HCT116 (cell line): Measurements from ENCODE around the gene PC. TPM values are rescaled to one million over a fixed set of nuclear protein-coding genes. Genes with fewer than 3 reads are reported as not detected.
A peak's percentile ranks its signal among the peaks of the same experiment; 100 is the strongest.

Source experiments
- ATAC-seq: fragments of 200-7000 bp; cut with Tn5 transposase; 2 replicates; pipeline ENCODE4 v1.9.1; 2020; ENCODE audit warnings: mild to moderate bottlenecking, moderate library complexity
- BruUV-seq: library from RNA; stranded (reverse); fragments of 400-500 nt; replicated peaks from 2 replicates; lab custom pipeline; 2021; lab: Mats Ljungman, UMichigan
- CTCF ChIA-PET: fragments of 300-600 bp; sonication (Branson Sonifier 250); formaldehyde crosslinking; loops from one replicate; lab custom pipeline; 2021; ENCODE audit warnings: antibody characterized with exemption; lab: Charles Lee
- POLR2A ChIA-PET: fragments of 300-600, 350-600 bp; sonication (Branson Sonifier 250); formaldehyde crosslinking; loops from one replicate; lab custom pipeline; 2021; ENCODE audit warnings: antibody characterized with exemption; lab: Charles Lee
- RAD21 ChIA-PET, 2 experiments: fragments of 300-600 bp; sonication (Branson Sonifier 250); formaldehyde crosslinking; loops; one replicate each; lab custom pipeline; 2023; ENCODE audit warnings: low total read pairs in 2 of 2; ENCODE audit not compliant: uncharacterized antibody in 2 of 2, unreplicated experiment in 2 of 2, low non-redundant PET in 1 of 2; lab: Charles Lee
- DNase-seq: peaks from one replicate; pipeline ENCODE4 v3.0.0-alpha.2; 2010; ENCODE audit warnings: low read depth, low spot score
- H2AFZ ChIP-seq: fragments of 200-600 bp; shearing (Covaris generic), sonication (generic); 2 replicates; pipeline ENCODE4 v1.6.1; 2017; ENCODE audit warnings: low read depth, mixed run types, mixed read lengths, antibody characterized with exemption, low read length; ENCODE audit not compliant: poor library complexity, severe bottlenecking
- H3K27ac ChIP-seq: 2 replicates; pipeline ENCODE4 v1.5.1; 2012; ENCODE audit warnings: low read depth, low read length
- H3K27me3 ChIP-seq: fragments of 200-600 bp; sonication (generic); 2 replicates; pipeline ENCODE4 v1.6.1; 2016; ENCODE audit warnings: mixed run types, low read length, mixed read lengths; ENCODE audit not compliant: insufficient read depth
- H3K36me3 ChIP-seq, 2 experiments: fragments of 200-500 bp in 1 of 2; fragments of 200-600 bp in 1 of 2; sonication (Bioruptor generic) in 1 of 2; sonication (generic) in 1 of 2; 2 replicates each; pipeline versions ENCODE4 v1.5.1 to v1.6.1; 2014 to 2016; ENCODE audit warnings: low read length in 2 of 2, inconsistent platforms in 1 of 2, mixed read lengths in 1 of 2, mixed run types in 1 of 2; ENCODE audit not compliant: insufficient read depth in 2 of 2, control insufficient read depth in 1 of 2
- H3K4me1 ChIP-seq, 2 experiments: fragments of 200-600 bp in 1 of 2; sonication (generic) in 1 of 2; 2 replicates each; pipeline versions ENCODE4 v1.5.1 to v1.6.1; 2012 to 2017; ENCODE audit warnings: low read length in 2 of 2, inconsistent platforms in 1 of 2, mild to moderate bottlenecking in 1 of 2, mixed read lengths in 1 of 2, mixed run types in 1 of 2, moderate library complexity in 1 of 2; ENCODE audit not compliant: insufficient read depth in 2 of 2, control insufficient read depth in 1 of 2
- H3K4me2 ChIP-seq: fragments of 200-600 bp; sonication (generic); 2 replicates; pipeline ENCODE4 v1.6.1; 2017; ENCODE audit warnings: mixed run types, low read length, mixed read lengths
- H3K4me3 ChIP-seq, 2 experiments: fragments of 200-600 bp in 1 of 2; sonication (generic) in 1 of 2; replicated peaks in 1 of 2; 2 replicates each; pipeline ENCODE4 v1.5.1; 2011 to 2016; ENCODE audit warnings: low read length in 2 of 2, control low read depth in 1 of 2, low read depth in 1 of 2, mild to moderate bottlenecking in 1 of 2, mixed read lengths in 1 of 2, mixed run types in 1 of 2
- H3K79me2 ChIP-seq: fragments of 200-600 bp; sonication (generic); 2 replicates; pipeline ENCODE4 v1.6.1; 2017; ENCODE audit warnings: mild to moderate bottlenecking, mixed run types, low read length, moderate library complexity, mixed read lengths; ENCODE audit not compliant: insufficient read depth
- H3K9ac ChIP-seq: fragments of 200-600 bp; sonication (generic); 2 replicates; pipeline ENCODE4 v1.6.1; 2016; ENCODE audit warnings: low read length, mixed read lengths
- H3K9me2 ChIP-seq: fragments of 200-600 bp; sonication (generic), shearing (Covaris generic); 2 replicates; pipeline ENCODE4 v1.6.1; 2017; ENCODE audit warnings: mixed run types, mild to moderate bottlenecking, moderate library complexity; ENCODE audit not compliant: insufficient read depth
- H3K9me3 ChIP-seq, 2 experiments: fragments of 200-500 bp in 1 of 2; fragments of 200-600 bp in 1 of 2; sonication (Bioruptor generic) in 1 of 2; sonication (generic) in 1 of 2; 2 replicates each; pipeline ENCODE4 v1.6.1; 2014 to 2017; ENCODE audit warnings: low read length in 2 of 2, mixed read lengths in 2 of 2, inconsistent platforms in 1 of 2, low read depth in 1 of 2, mild to moderate bottlenecking in 1 of 2, mixed run types in 1 of 2, moderate library complexity in 1 of 2; ENCODE audit not compliant: control insufficient read depth in 1 of 2, insufficient read depth in 1 of 2
- H4K20me1 ChIP-seq: fragments of 200-600 bp; sonication (generic), shearing (Covaris generic); 2 replicates; pipeline ENCODE4 v1.6.1; 2017; ENCODE audit warnings: mixed run types, mild to moderate bottlenecking, moderate library complexity; ENCODE audit not compliant: insufficient read depth
- CEBPB ChIP-seq: IDR thresholded peaks from 2 replicates; pipeline ENCODE4 v1.6.1; 2012; ENCODE audit warnings: low read depth
- EGR1 ChIP-seq: IDR thresholded peaks from 2 replicates; pipeline ENCODE4 v1.6.1; 2012; ENCODE audit warnings: low read depth
- ELF1 ChIP-seq: IDR thresholded peaks from 2 replicates; pipeline ENCODE4 v1.6.1; 2012; ENCODE audit warnings: low read depth, borderline replicate concordance
- EZH2phosphoT487 ChIP-seq: fragments of 200-600 bp; IDR thresholded peaks from 2 replicates; pipeline ENCODE4 v1.6.1; 2018; ENCODE audit warnings: antibody characterized with exemption, borderline replicate concordance
- JUND ChIP-seq: IDR thresholded peaks from 2 replicates; pipeline ENCODE4 v1.6.1; 2012
- POLR2A ChIP-seq: IDR thresholded peaks from 2 replicates; pipeline ENCODE4 v1.7.0; 2011; ENCODE audit warnings: borderline replicate concordance; ENCODE audit not compliant: insufficient read depth, insufficient read length; ENCODE audit errors: extremely low read depth
- POLR2AphosphoS5 ChIP-seq: IDR thresholded peaks from 2 replicates; pipeline ENCODE4 v1.6.1; 2011; ENCODE audit warnings: mild to moderate bottlenecking, low read depth, low read length, moderate library complexity
- SP1 ChIP-seq: IDR thresholded peaks from 2 replicates; pipeline ENCODE4 v1.6.1; 2012; ENCODE audit warnings: low read depth
- YY1 ChIP-seq: IDR thresholded peaks from 2 replicates; pipeline ENCODE4 v1.6.1; 2011; ENCODE audit warnings: low read length, low read depth, moderate library complexity, mild to moderate bottlenecking; ENCODE audit not compliant: insufficient replicate concordance; ENCODE audit errors: extremely low read depth
- ZNF274 ChIP-seq: fragments of 200-500 bp; sonication (Bioruptor generic); IDR thresholded peaks from 2 replicates; pipeline ENCODE4 v1.6.1; 2014; ENCODE audit warnings: mild to moderate bottlenecking, low read depth, low read length, inconsistent platforms
- intact Hi-C: fragments of 100-400 bp; cut with micrococcal nuclease; formaldehyde crosslinking; loops from 2 replicates; pipeline ENCODE4 v1.10.0; 2022
- total RNA-seq: library from RNA; stranded (reverse); gene quantifications from one replicate; pipeline ENCODE4 v1.2.1, GENCODE V29; 2021; ENCODE audit not compliant: unreplicated experiment
- TF ChIP-seq, protein P1 (sequence below): IDR thresholded peaks from 2 replicates; pipeline ENCODE4 v1.6.1; 2011; ENCODE audit warnings: mild to moderate bottlenecking, low read length, moderate library complexity; ENCODE audit not compliant: insufficient replicate concordance; ENCODE audit errors: extremely low read depth
- TF ChIP-seq, protein P2 (sequence below): IDR thresholded peaks from 2 replicates; pipeline ENCODE4 v1.6.1; 2012

Gene PC
- total RNA-seq, 1 experiment from 2014 or later = 24.1 TPM

DNA sequence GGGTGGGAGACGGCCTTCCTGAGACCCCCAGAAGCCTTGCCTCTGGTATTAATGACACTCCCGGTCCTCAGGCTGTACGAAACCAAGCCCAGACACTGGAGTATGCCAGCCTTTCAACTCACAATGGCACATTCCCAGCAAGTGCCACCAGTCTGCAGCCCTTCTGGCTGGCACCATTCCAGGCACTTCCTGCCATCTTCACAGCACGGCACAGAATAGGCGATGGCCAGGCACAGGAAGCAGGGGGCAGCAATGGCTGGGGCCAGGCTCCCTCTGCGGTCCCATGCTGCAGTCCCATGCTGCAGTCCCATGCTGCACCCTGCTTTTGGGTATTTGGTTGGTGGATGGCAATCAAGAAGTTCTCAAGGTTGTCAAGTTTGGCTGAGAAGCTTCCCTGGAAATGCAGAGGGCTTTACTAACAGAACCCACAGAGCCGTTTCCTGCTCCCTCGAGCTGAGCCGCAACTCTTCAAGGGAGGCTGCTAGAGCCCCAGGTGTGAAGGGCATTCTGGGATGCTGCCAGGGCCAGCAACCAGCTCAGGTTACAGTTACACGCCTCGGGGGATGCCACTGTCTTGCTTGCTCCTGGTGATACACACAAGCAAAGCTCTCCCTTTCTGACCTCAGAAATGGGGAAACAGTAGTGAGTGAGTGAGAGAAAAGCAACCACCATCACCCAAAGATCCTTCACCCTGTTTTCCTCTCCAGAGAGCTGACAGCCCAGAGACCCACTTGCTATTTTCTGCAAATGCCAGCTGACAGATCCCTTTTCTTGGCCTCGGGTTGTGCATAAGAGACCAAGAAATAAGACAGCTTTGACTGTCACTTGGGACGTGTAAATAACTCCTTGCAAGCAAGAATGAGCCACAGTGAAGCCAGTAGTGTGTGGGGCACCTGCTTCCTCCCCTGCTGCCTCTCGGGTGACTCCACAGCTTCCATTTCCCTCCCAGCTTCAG lies 77.4 kb downstream of the PC start:
- Histone ChIP-seq H2AFZ (no peak overlapping the region), H3K79me2 (no peaks in the 10 kb centered on the region), H3K4me2 (peak overlapping the region; percentile 84), H3K4me1 (peaks cover 58% of the 10 kb centered on the region in 2 experiments), H4K20me1 (no peaks in the 10 kb centered on the region), H3K27me3 (no peaks in the 10 kb centered on the region), H3K4me3 (no peak overlapping the region), H3K9ac (0 out of 2 replicates have a peak overlapping the region, but pooled peaks have one; percentile 0), H3K9me3 (no peaks in the 10 kb centered on the region), H3K36me3 (no peaks in the 10 kb centered on the region), H3K27ac (peak overlapping the region; percentile 54; the same call in 1 of the 2 replicates), H3K9me2 (no peaks in the 10 kb centered on the region)
- CTCF ChIA-PET = interaction anchor here (0.9 to 3.5 kb wide), 4 partner anchors 11 to 143 kb away, joined by 3 to 17 read pairs (median 3); no protein-coding TSS in a partner anchor
- intact Hi-C loops = loop anchor here (5.0 to 10.0 kb wide), 2 partner anchors 74 to 142 kb away; partner anchors contain the start of genes PC and SYT12
- POLR2A ChIA-PET = interaction anchor here (1.2 kb wide), 1 partner anchor 25 kb away, joined by 4 read pairs; no protein-coding TSS in a partner anchor
- RAD21 ChIA-PET = interaction anchor here in 1 of 2 experiments (0.7 kb wide), 1 partner anchor 95 kb away, joined by 3 read pairs; no protein-coding TSS in a partner anchor
- no peak for DNase-seq
- no TSS peak for BruUV-seq
- TF ChIP-seq POLR2AphosphoS5 = no peak; the same call in 1 of the 2 replicates
- no peak for TF ChIP-seq ELF1
- TF ChIP-seq JUND = no peak
- TF ChIP-seq EZH2phosphoT487 = no peak
- TF ChIP-seq YY1 = no peak
- no peak for TF ChIP-seq CEBPB
- TF ChIP-seq SP1 = no peak
- TF ChIP-seq, protein P1, sequence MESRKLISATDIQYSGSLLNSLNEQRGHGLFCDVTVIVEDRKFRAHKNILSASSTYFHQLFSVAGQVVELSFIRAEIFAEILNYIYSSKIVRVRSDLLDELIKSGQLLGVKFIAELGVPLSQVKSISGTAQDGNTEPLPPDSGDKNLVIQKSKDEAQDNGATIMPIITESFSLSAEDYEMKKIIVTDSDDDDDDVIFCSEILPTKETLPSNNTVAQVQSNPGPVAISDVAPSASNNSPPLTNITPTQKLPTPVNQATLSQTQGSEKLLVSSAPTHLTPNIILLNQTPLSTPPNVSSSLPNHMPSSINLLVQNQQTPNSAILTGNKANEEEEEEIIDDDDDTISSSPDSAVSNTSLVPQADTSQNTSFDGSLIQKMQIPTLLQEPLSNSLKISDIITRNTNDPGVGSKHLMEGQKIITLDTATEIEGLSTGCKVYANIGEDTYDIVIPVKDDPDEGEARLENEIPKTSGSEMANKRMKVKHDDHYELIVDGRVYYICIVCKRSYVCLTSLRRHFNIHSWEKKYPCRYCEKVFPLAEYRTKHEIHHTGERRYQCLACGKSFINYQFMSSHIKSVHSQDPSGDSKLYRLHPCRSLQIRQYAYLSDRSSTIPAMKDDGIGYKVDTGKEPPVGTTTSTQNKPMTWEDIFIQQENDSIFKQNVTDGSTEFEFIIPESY = no peak
- no peak for TF ChIP-seq ZNF274
- TF ChIP-seq, protein P2, sequence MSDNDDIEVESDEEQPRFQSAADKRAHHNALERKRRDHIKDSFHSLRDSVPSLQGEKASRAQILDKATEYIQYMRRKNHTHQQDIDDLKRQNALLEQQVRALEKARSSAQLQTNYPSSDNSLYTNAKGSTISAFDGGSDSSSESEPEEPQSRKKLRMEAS = no peak
- no peak for TF ChIP-seq POLR2A
- no peak for TF ChIP-seq EGR1
- ATAC-seq = no peak
